ENCODE data around the gene MAP3K20.

- TF ChIP-seq REST (IDR thresholded peaks at IDR 0.05; ENCODE audit: insufficient read depth in 1 of 2, low read depth in 2 of 2, low read length in 2 of 2): no peak
- TF ChIP-seq POLR2AphosphoS5 (IDR thresholded peaks at IDR 0.05; ENCODE audit: low read depth, low read length): no peak
- no peak for TF ChIP-seq TAF1 (IDR thresholded peaks at IDR 0.05; ENCODE audit: borderline replicate concordance, insufficient read depth, low read length)
- TF ChIP-seq SIN3A (IDR thresholded peaks at IDR 0.05; ENCODE audit: borderline replicate concordance, insufficient read depth, low read length): no peak
- TF ChIP-seq FOXP2 (optimal IDR thresholded peaks at IDR 0.05; ENCODE audit: borderline replicate concordance, extremely low read depth, extremely low read length, insufficient read depth): no peak
These were observed 32.2 kb upstream of the MAP3K20 start for GRCh38 chr2:173043476-173043875.

Data from PFSK-1 (cell line).